ENCODE measurements around the gene MRAP2.

MRAP2 gene

DNA sequence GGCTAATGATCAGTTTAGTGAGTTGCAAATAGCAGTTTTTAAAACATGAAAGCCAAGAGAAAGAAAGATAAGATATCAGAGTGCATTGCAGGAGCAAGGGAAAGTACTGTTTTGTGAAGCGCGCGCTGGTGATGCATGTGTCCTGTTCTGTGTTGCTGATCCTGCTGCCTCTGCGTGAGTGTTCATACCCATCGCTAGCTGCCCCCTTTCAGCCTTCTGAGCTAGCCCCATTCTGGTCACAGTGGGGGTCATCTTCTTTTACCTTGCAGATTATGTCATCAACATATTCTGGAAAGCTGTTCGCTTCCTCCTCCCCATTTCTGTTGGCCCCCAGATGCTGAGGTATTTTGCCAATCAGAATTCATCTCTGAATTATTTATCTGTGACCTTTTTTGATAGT is 1.9 kb downstream of the MRAP2 start:
- Histone ChIP-seq H3K9ac (ENCODE audit: low read length) (no peak overlapping the region), H4K20me1 (ENCODE audit: insufficient read depth, low read length) (no peaks in the 10 kb centered on the region), H2AFZ (ENCODE audit: low read length) (no peak overlapping the region), H3K27me3 (ENCODE audit: insufficient read depth, low read length) (no peaks in the 10 kb centered on the region), H3K9me3 (ENCODE audit: low read length) (no peaks in the 10 kb centered on the region), H3K4me3 (ENCODE audit: low read depth, low read length, poor library complexity, severe bottlenecking) (no peak overlapping the region), H3K36me3 (ENCODE audit: insufficient read depth, low read length) (no peaks in the 10 kb centered on the region), H3K4me2 (ENCODE audit: low read length) (no peak overlapping the region), H3K79me2 (ENCODE audit: insufficient read depth, low read length) (no peaks in the 10 kb centered on the region), H3K27ac (ENCODE audit: low read depth, low read length, poor library complexity, severe bottlenecking) (no peak overlapping the region), H3K9me2 (ENCODE audit: low read depth, low read length) (no peaks in the 10 kb centered on the region), H3K4me1 (ENCODE audit: insufficient read depth, low read length, severe bottlenecking) (no peaks in the 10 kb centered on the region), H3F3A (ENCODE audit: insufficient read depth, low read length) (no peaks in the 10 kb centered on the region)
- no peak for TF ChIP-seq EZH2 (IDR thresholded peaks at IDR 0.05; ENCODE audit: borderline replicate concordance, low read length)

DNA sequence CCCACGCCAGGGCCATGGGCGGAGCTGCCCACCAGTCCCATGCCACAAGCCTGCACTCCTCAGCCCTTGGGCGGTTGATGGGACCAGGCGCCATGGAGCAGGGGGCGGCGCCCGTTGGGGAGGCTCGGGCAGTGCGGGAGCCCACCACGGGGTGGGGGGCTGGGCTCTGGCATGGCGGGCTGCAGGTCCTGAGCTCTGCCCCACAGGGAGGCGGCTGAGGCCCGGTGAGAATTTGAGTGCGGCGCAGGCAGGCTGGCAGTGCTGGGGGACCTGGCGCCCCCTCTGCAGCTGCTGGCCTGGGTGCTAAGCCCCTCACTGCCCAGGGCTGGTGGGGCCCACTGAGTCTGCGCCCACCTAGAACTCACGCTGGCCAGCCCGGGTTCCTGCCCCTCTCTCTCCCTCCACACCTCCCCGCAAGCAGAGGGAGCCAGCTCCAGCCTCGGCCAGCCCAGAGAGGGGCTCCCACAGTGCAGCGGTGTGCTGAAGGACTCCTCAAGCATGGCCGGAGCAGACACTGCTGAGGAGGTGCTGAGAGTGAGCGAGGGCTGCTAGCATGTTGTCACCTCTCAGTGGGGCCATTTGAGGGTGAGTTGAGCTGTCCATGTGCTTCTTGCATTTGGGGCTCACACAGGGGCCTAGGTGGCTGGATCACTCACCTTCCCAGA is 4.0 kb downstream of the MRAP2 start:
- H3K79me2 ChIP-seq (ENCODE audit: insufficient read depth, low read length) = no peaks in the 10 kb centered on the region

GRCh38 chr6:84042603-84043002 is 9.0 kb downstream of the MRAP2 start:
- Histone ChIP-seq H4K20me1 (ENCODE audit: insufficient read depth, low read length) (no peaks in the 10 kb centered on the region), H3K4me3 (ENCODE audit: low read depth, low read length, poor library complexity, severe bottlenecking) (no peak overlapping the region), H3F3A (ENCODE audit: insufficient read depth, low read length) (no peaks in the 10 kb centered on the region), H3K79me2 (ENCODE audit: insufficient read depth, low read length) (no peaks in the 10 kb centered on the region), H3K9ac (ENCODE audit: low read length) (no peak overlapping the region), H3K9me3 (ENCODE audit: low read length) (no peaks in the 10 kb centered on the region), H3K9me2 (ENCODE audit: low read depth, low read length) (no peaks in the 10 kb centered on the region), H3K36me3 (ENCODE audit: insufficient read depth, low read length) (no peaks in the 10 kb centered on the region), H3K4me2 (ENCODE audit: low read length) (no peak overlapping the region), H3K27me3 (ENCODE audit: insufficient read depth, low read length) (no peaks in the 10 kb centered on the region), H2AFZ (ENCODE audit: low read length) (no peak overlapping the region), H3K27ac (ENCODE audit: low read depth, low read length, poor library complexity, severe bottlenecking) (no peak overlapping the region), H3K4me1 (ENCODE audit: insufficient read depth, low read length, severe bottlenecking) (no peaks in the 10 kb centered on the region)
- TF ChIP-seq, protein P1, sequence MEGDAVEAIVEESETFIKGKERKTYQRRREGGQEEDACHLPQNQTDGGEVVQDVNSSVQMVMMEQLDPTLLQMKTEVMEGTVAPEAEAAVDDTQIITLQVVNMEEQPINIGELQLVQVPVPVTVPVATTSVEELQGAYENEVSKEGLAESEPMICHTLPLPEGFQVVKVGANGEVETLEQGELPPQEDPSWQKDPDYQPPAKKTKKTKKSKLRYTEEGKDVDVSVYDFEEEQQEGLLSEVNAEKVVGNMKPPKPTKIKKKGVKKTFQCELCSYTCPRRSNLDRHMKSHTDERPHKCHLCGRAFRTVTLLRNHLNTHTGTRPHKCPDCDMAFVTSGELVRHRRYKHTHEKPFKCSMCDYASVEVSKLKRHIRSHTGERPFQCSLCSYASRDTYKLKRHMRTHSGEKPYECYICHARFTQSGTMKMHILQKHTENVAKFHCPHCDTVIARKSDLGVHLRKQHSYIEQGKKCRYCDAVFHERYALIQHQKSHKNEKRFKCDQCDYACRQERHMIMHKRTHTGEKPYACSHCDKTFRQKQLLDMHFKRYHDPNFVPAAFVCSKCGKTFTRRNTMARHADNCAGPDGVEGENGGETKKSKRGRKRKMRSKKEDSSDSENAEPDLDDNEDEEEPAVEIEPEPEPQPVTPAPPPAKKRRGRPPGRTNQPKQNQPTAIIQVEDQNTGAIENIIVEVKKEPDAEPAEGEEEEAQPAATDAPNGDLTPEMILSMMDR (IDR thresholded peaks at IDR 0.05; ENCODE audit: low read length) = no peak
- no peak for TF ChIP-seq EZH2 (IDR thresholded peaks at IDR 0.05; ENCODE audit: borderline replicate concordance, low read length)

More for the DNA sequence above, 4.0 kb downstream of the MRAP2 start:
- H3K4me3 ChIP-seq (ENCODE audit: low read depth, low read length, poor library complexity, severe bottlenecking) = no peak overlapping the region
- H3K36me3 ChIP-seq (ENCODE audit: insufficient read depth, low read length) = no peaks in the 10 kb centered on the region
- H4K20me1 ChIP-seq (ENCODE audit: insufficient read depth, low read length) = no peaks in the 10 kb centered on the region
- H2AFZ ChIP-seq (ENCODE audit: low read length) = no peak overlapping the region
- TF ChIP-seq EZH2 (IDR thresholded peaks at IDR 0.05; ENCODE audit: borderline replicate concordance, low read length) = no peak
- TF ChIP-seq, protein P1 (IDR thresholded peaks at IDR 0.05; ENCODE audit: low read length) = no peak
- no peak overlapping the region for H3K9ac ChIP-seq (ENCODE audit: low read length)
- no peak overlapping the region for H3K4me2 ChIP-seq (ENCODE audit: low read length)
- no peaks in the 10 kb centered on the region for H3K9me3 ChIP-seq (ENCODE audit: low read length)
- H3K9me2 ChIP-seq (ENCODE audit: low read depth, low read length) = no peaks in the 10 kb centered on the region
- H3K27ac ChIP-seq (ENCODE audit: low read depth, low read length, poor library complexity, severe bottlenecking) = no peak overlapping the region
- no peaks in the 10 kb centered on the region for H3F3A ChIP-seq (ENCODE audit: insufficient read depth, low read length)
- H3K4me1 ChIP-seq (ENCODE audit: insufficient read depth, low read length, severe bottlenecking) = no peaks in the 10 kb centered on the region
- H3K27me3 ChIP-seq (ENCODE audit: insufficient read depth, low read length) = no peaks in the 10 kb centered on the region

DNA sequence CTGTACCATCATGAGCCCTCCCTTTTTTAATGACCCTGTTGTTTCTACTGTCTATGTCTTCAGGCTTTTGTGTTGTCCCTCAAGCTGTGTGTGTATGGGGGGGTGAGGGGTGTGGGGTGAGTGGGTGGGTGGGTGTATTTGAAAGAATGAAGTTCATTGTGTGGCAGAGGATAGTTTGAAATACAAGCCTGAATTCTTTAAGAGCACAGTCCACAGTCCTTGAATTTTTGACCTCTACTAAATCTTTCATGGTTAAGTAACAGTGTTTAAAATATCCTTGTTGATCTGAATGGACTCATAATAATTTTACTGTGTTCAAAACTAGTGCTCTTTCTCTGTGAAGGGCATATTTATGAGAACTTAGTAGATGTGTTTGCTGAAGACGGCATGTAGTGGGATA is 10.0 kb downstream of the MRAP2 start:
- H3K4me3 ChIP-seq (ENCODE audit: low read depth, low read length, poor library complexity, severe bottlenecking) = no peak overlapping the region
- H3K9me2 ChIP-seq (ENCODE audit: low read depth, low read length) = no peaks in the 10 kb centered on the region
- no peak overlapping the region for H3K4me2 ChIP-seq (ENCODE audit: low read length)
- no peaks in the 10 kb centered on the region for H3K4me1 ChIP-seq (ENCODE audit: insufficient read depth, low read length, severe bottlenecking)
- no peak overlapping the region for H3K9ac ChIP-seq (ENCODE audit: low read length)
- H4K20me1 ChIP-seq (ENCODE audit: insufficient read depth, low read length) = no peaks in the 10 kb centered on the region
- H3K9me3 ChIP-seq (ENCODE audit: low read length) = no peaks in the 10 kb centered on the region
- H3K36me3 ChIP-seq (ENCODE audit: insufficient read depth, low read length) = no peaks in the 10 kb centered on the region
- H3K79me2 ChIP-seq (ENCODE audit: insufficient read depth, low read length) = no peaks in the 10 kb centered on the region
- no peaks in the 10 kb centered on the region for H3K27me3 ChIP-seq (ENCODE audit: insufficient read depth, low read length)
- H3F3A ChIP-seq (ENCODE audit: insufficient read depth, low read length) = no peaks in the 10 kb centered on the region
- H2AFZ ChIP-seq (ENCODE audit: low read length) = no peak overlapping the region
- TF ChIP-seq, protein P1 (IDR thresholded peaks at IDR 0.05; ENCODE audit: low read length) = no peak
- no peak for TF ChIP-seq EZH2 (IDR thresholded peaks at IDR 0.05; ENCODE audit: borderline replicate concordance, low read length)
- no peak overlapping the region for H3K27ac ChIP-seq (ENCODE audit: low read depth, low read length, poor library complexity, severe bottlenecking)

Data from OCI-LY1 (cell line).